Omental fat pad (tissue), 4 donors: ENCODE data around the gene PYROXD2. TPM values are rescaled to one million over a fixed set of nuclear protein-coding genes. Genes with fewer than 3 reads are reported as not detected.

Experiments used
- ATAC-seq: fragments of 150-250 bp; one replicate; pipeline ENCODE4 v1.9.1; 2016; ENCODE audit warnings: mild to moderate bottlenecking, moderate library complexity; ENCODE audit not compliant: low FRiP score
- DNase-seq: peaks from one replicate; pipeline ENCODE4 v3.0.0-alpha.2; 2019; ENCODE audit warnings: low spot score
- total RNA-seq, 4 donors: library from RNA; depleted of rRNA; stranded (reverse); fragments of >200 nt; gene quantifications; one replicate each; pipeline ENCODE4 v1.1.0, GENCODE V29; 2016
- TF ChIP-seq, protein P1 (sequence below), 3 donors: fragments of 450-650 bp; IDR thresholded peaks; one replicate each; pipeline ENCODE4 v1.5.1; 2016 to 2017; ENCODE audit warnings: antibody characterized with exemption in 3 of 3, mild to moderate bottlenecking in 3 of 3, moderate library complexity in 2 of 3

Gene PYROXD2
- total RNA-seq, 4 donors from 2014 or later = 8.5 to 10.4 (median 9.2) TPM

DNA sequence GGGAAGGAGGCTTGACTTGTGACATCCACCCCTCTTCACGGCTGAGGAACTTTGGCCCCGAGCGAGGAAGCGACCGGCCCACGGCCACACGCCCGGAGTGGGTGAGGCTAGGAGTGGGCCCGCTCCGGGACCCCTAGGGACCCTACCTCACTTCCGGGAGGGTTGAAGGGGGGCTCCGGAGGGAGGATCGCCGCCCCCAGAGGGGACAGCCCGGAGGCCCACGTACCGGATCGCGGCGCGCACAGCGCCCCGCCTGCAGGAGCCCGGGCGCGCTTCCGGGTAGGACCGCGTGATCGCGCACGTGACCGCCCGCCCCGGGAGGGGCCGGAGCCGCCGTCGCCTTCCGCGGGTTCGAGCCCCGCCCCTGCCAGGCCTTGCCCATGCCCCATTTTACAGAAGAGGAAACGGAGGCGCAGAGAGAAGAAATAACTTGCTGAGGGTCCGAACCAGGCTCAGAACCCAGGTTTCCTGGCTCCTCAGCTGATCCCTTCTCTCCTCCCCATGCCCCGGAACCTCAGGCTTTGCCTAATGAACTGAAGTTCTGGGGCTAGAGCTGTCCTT, 31.8 kb upstream of the PYROXD2 start, which contains the start of gene HPS1:
HPS1 (minus strand) TSS at position 275 of the 561 bp plus-strand sequence. CDS start 3,695 bp downstream, outside the sequence.
- TF ChIP-seq, protein P1, sequence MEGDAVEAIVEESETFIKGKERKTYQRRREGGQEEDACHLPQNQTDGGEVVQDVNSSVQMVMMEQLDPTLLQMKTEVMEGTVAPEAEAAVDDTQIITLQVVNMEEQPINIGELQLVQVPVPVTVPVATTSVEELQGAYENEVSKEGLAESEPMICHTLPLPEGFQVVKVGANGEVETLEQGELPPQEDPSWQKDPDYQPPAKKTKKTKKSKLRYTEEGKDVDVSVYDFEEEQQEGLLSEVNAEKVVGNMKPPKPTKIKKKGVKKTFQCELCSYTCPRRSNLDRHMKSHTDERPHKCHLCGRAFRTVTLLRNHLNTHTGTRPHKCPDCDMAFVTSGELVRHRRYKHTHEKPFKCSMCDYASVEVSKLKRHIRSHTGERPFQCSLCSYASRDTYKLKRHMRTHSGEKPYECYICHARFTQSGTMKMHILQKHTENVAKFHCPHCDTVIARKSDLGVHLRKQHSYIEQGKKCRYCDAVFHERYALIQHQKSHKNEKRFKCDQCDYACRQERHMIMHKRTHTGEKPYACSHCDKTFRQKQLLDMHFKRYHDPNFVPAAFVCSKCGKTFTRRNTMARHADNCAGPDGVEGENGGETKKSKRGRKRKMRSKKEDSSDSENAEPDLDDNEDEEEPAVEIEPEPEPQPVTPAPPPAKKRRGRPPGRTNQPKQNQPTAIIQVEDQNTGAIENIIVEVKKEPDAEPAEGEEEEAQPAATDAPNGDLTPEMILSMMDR (IDR thresholded peaks at IDR 0.05) = no peak
- DNase-seq (peak; percentile 44), ATAC-seq (peak; percentile 85)

- TF ChIP-seq, protein P1 (IDR thresholded peaks at IDR 0.05) = no peak
- ATAC-seq = peak; percentile 69
- DNase-seq = no peak
These were observed 31.2 kb upstream of the PYROXD2 start for GRCh38 chr10:98446151-98446660.

- TF ChIP-seq, protein P1 (IDR thresholded peaks at IDR 0.05) = no peak
- no peak for DNase-seq
- no peak for ATAC-seq
These were observed 30.3 kb upstream of the PYROXD2 start for GRCh38 chr10:98445200-98445812.

DNA sequence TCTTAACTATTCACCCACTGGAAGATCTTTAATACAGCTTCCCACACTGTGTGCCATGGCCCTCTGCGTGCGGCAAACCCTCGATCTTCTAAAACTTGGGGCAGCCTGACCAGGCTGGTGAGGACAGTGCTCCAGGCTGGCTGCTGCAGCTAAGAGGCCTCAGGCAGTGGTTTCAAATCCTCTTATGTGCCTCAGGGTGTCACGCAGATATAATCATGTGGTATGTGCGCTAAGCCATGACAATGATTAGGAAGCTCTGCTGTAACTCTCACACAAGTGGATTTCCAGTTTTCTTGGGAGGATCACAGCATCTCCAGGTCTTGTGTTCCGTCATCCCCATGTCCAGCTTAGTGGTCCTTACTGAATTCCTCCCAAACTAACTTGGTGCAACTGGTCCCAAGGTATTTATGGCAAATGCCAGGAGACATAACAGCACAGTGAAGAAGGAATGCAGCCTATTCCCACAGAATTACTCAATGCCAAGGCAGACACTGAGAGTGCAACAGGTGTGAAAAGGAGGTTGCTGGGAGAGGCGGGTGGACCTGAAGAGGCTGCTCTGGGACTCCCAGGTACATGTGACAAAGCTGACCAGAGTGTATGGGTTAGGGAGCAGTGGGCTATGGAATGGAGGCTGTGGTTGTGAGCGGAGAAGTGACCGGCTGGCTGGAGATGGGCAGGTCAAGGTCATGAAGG, 29.5 kb upstream of the PYROXD2 start:
- no peak for ATAC-seq
- TF ChIP-seq, protein P1 (IDR thresholded peaks at IDR 0.05) = no peak
- DNase-seq = no peak

- DNase-seq (no peak), ATAC-seq (no peak)
These were observed 23.7 kb upstream of the PYROXD2 start for GRCh38 chr10:98438715-98439114.

DNA sequence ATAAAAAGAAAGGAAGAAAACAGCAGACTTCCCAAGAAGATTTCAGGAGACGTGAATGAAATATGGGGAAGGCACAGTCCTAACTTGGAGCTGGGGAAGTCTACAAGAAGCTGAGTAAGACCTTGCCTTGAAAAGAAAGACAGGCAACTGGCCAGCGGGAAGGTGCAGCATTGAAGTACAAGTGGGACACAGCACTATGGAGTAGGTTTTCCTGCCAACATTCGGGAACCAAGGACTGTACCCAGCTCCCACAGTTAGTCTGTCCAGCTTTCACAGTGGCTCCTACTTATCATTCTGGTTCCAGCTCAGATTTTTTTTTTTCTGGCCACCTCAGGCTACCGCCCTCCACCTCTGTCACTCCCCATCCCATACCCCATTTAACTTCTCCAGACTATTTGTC, 21.7 kb upstream of the PYROXD2 start:
- TF ChIP-seq, protein P1 (IDR thresholded peaks at IDR 0.05) = no peak

More at GRCh38 chr10:98438715-98439114, 23.7 kb upstream of the PYROXD2 start:
- TF ChIP-seq, protein P1 (IDR thresholded peaks at IDR 0.05) = no peak

More for the DNA sequence above, 21.7 kb upstream of the PYROXD2 start:
- DNase-seq (no peak), ATAC-seq (no peak)
